T-cell (primary cell): ENCODE data around the gene TSSK3. TPM values are rescaled to one million over a fixed set of nuclear protein-coding genes. Genes with fewer than 3 reads are reported as not detected.
"Not testable (repeated sequence)": the region's sequence is repeated elsewhere in the genome, so short reads cannot be mapped to it uniquely, and the experiment has no call there.

Experiments used
- ATAC-seq, 4 experiments: fragments of 200-7000 bp in 3 of 4; fragments of 150-1000 bp in 1 of 4; cut with Tn5 transposase; replicated peaks in 1 of 4; 1 replicate in 3 of 4; 2 replicates in 1 of 4; pipeline ENCODE4 v1.10.0; 2021; ENCODE audit warnings: moderate library complexity in 3 of 4, mild to moderate bottlenecking in 2 of 4, moderate number of reproducible peaks in 1 of 4
- CTCF ChIA-PET, 2 donors: fragments of 300-600 bp; sonication (Branson Sonifier 250); formaldehyde crosslinking; loops; one replicate each; lab custom pipeline; 2022; ENCODE audit warnings: antibody characterized with exemption in 2 of 2; lab: Charles Lee
- POLR2A ChIA-PET, 2 donors: fragments of 300-600 bp; sonication (Branson Sonifier 250); formaldehyde crosslinking; loops; one replicate each; lab custom pipeline; 2022; ENCODE audit warnings: antibody characterized with exemption in 2 of 2; lab: Charles Lee
- DNase-seq, 35 experiments: peaks; one replicate each; pipeline versions ENCODE4 v3.0.0 to v3.0.0-alpha.2; 2013 to 2023
- H3K27ac ChIP-seq: one replicate; pipeline ENCODE4 v1.5.1; 2013; ENCODE audit warnings: low read length
- H3K27me3 ChIP-seq, 2 experiments: replicated peaks in 1 of 2; 1 replicate in 1 of 2; 2 replicates in 1 of 2; pipeline versions ENCODE4 v1.6.1 to v1.7.0; 2013; ENCODE audit warnings: low read length in 1 of 2, mixed read lengths in 1 of 2; ENCODE audit not compliant: control insufficient read depth in 2 of 2, insufficient read depth in 2 of 2; ENCODE audit errors: extremely low read depth in 1 of 2
- H3K36me3 ChIP-seq, 2 donors: 1 replicate in 1 of 2; 2 replicates in 1 of 2; pipeline versions ENCODE4 v1.6.1 to v1.7.0; 2013; ENCODE audit warnings: low read length in 1 of 2; ENCODE audit not compliant: control insufficient read depth in 2 of 2, insufficient read depth in 1 of 2; ENCODE audit errors: extremely low read depth in 1 of 2
- H3K4me1 ChIP-seq, 2 experiments: 1 replicate in 1 of 2; 2 replicates in 1 of 2; pipeline versions ENCODE4 v1.6.1 to v1.7.0; 2013; ENCODE audit warnings: low read length in 2 of 2, mixed read lengths in 1 of 2; ENCODE audit not compliant: insufficient read depth in 2 of 2, control insufficient read depth in 1 of 2; ENCODE audit errors: extremely low read depth in 1 of 2
- H3K4me3 ChIP-seq, 2 donors: 1 replicate in 1 of 2; 2 replicates in 1 of 2; pipeline versions ENCODE4 v1.5.1 to v1.7.0; 2013; ENCODE audit warnings: mild to moderate bottlenecking in 2 of 2, low read length in 1 of 2, moderate library complexity in 1 of 2; ENCODE audit not compliant: control insufficient read depth in 1 of 2; ENCODE audit errors: extremely low read depth in 1 of 2
- H3K9me3 ChIP-seq: 2 replicates; pipeline ENCODE4 v1.7.0; 2013
- H3K27ac Mint-ChIP-seq, 2 donors: one replicate each; pipeline ENCODE4 v1.8.0; 2020 to 2021; ENCODE audit warnings: mild to moderate bottlenecking in 2 of 2, mixed read lengths in 2 of 2
- H3K27me3 Mint-ChIP-seq, 2 donors: one replicate each; pipeline ENCODE4 v1.8.0; 2021 to 2022; ENCODE audit warnings: mixed read lengths in 2 of 2
- H3K36me3 Mint-ChIP-seq: one replicate; pipeline ENCODE4 v1.8.0; 2021; ENCODE audit warnings: mixed read lengths
- H3K4me1 Mint-ChIP-seq, 3 donors: one replicate each; pipeline ENCODE4 v1.8.0; 2020 to 2022; ENCODE audit warnings: mixed read lengths in 3 of 3, mild to moderate bottlenecking in 1 of 3
- H3K4me3 Mint-ChIP-seq, 3 donors: one replicate each; pipeline ENCODE4 v1.8.0; 2020 to 2022; ENCODE audit warnings: mild to moderate bottlenecking in 3 of 3, mixed read lengths in 3 of 3, moderate library complexity in 3 of 3
- H3K9me3 Mint-ChIP-seq, 3 donors: one replicate each; pipeline ENCODE4 v1.8.0; 2020 to 2022; ENCODE audit warnings: mixed read lengths in 3 of 3
- WGBS: methylation state at CpG from one replicate; pipeline ENCODE4 v1.1.5; 2013; ENCODE audit warnings: missing lambda C conversion rate; ENCODE audit not compliant: insufficient coverage; 5-methylcytosine and 5-hydroxymethylcytosine counted together
- total RNA-seq, 35 experiments: library from RNA in 6 of 35; stranded (reverse) in 6 of 35; fragments of 120-200 nt in 1 of 35; gene quantifications; one replicate each; pipeline versions ENCODE4 v1.2.1 to v1.2.4 and lab custom pipeline; 2013 to 2026

The TSSK3 gene
- total RNA-seq, 5 donors from 2014 or later (not counting 1 experiment from before 2014, with no cell fraction given), result 0.65 to 4.3 (median 2.3) TPM; not detected in 1

DNA sequence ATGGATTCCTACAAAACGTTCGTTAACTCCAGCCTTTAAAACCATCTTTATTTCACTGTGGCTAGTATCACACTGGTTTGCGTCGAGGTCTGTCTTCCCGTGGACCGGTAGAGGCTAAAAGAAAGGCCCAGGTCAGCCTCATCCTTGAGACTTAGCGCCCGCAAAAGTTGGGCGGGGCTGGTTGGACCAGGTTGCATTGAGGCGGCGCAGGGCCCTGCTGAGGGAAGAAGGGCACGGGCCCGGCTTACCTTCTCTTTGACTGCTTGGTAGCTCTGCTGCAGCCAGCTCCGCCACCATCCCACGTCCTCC lies 31.4 kb downstream of the TSSK3 start:
- H3K9me3 ChIP-seq, result no peaks in the 10 kb centered on the region
- peak overlapping the region; percentile 80 for H3K27ac ChIP-seq
- peak overlapping the region; percentile 78 to 98 for H3K4me3 ChIP-seq
- peak overlapping the region; percentile 92 to 99 (median 98) for H3K4me3 Mint-ChIP-seq
- CTCF ChIA-PET, result interaction anchor here in 1 of 2 donors (0.5 to 1.8 kb wide), 7 partner anchors 9 to 321 kb away, joined by 4 to 7 read pairs (median 6); partner anchors contain the start of genes HDAC1 and TMEM39B
- POLR2A ChIA-PET, result interaction anchor here (0.5 to 1.6 kb wide), 13 partner anchors 9 to 455 kb away, joined by 3 to 9 read pairs (median 3); partner anchors contain the start of genes HDAC1 (in 1 of the 2), KPNA6 (in 1 of the 2), MARCKSL1 (in 1 of the 2) and PTP4A2 (in 1 of the 2)
- 4% methylated on average over 15 of the region's 15 CpGs for WGBS
- ATAC-seq (peak; percentile 7 to 14 (median 11)), DNase-seq (peak in 13 of 35 experiments; percentile 3 to 47 (median 26))
- peaks cover 14 to 39% of the 10 kb centered on the region in 2 experiments for H3K4me1 ChIP-seq
- H3K9me3 Mint-ChIP-seq, result no peaks in the 10 kb centered on the region
- no peaks in the 10 kb centered on the region for H3K27me3 ChIP-seq
- peak overlapping the region; percentile 98 to 99 for H3K27ac Mint-ChIP-seq
- H3K36me3 ChIP-seq, result peaks cover 0 to 25% of the 10 kb centered on the region in 2 donors
- no peaks in the 10 kb centered on the region for H3K27me3 Mint-ChIP-seq
- H3K4me1 Mint-ChIP-seq, result peaks cover 29 to 31% (median 30%) of the 10 kb centered on the region in 3 donors
- peaks cover 3% of the 10 kb centered on the region for H3K36me3 Mint-ChIP-seq

DNA sequence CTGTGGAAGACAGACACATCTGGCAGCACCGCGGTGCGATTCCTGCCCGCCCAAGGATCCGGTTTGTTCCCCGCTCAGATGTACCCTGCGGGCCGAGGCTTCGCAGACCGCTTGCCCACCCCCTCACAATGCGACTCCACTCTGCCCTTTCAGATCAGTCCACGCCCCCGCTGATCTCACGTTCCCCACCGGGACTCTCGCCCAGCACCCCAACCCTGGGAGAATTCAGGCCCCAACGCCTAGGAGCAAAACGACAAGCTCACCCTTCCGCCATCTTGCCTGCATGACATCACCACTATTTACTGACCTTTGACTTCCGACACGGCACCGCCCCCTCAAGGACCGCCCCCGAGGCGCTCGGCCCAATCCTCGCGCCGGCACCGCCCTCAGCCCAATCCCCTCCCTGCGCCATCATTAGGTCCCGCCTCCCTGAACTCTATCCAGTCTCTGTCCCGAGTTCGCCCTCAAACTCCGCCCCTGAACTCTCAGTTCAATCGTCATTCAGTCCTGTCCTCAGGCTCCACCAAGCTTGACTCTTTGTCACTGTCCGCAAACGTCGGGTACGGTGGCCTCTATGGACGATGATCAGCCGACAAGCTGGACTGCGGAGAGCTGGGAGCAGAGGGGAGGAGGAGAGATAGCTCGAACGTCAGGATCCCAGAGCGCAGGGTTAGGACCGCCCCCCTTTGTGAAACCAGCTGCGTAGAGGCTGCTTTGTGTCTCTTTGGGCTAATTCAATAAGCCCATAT lies 32.0 kb downstream of the TSSK3 start, which contains the start of gene BSDC1:
BSDC1 (minus strand) TSS at position 301 of the 749 bp plus-strand sequence; CDS start at position 274, 27 bp downstream.
- Histone ChIP-seq H3K36me3 (peaks cover 0 to 22% of the 10 kb centered on the region in 2 donors), H3K4me1 (peaks cover 14 to 38% of the 10 kb centered on the region in 2 experiments), H3K27ac (peak within 1 kb of the TSS; percentile 88), H3K9me3 (no peaks in the 10 kb centered on the region), H3K4me3 (peak within 1 kb of the TSS; percentile 78 to 98), H3K27me3 (no peaks in the 10 kb centered on the region)
- ATAC-seq (peak; percentile 96 to 100 (median 99)), DNase-seq (peak; percentile 94 to 99 (median 97))
- no peaks in the 10 kb centered on the region for H3K27me3 Mint-ChIP-seq
- peak within 1 kb of the TSS; percentile 92 to 99 (median 98) for H3K4me3 Mint-ChIP-seq
- POLR2A ChIA-PET, result interaction anchor here (0.5 to 1.6 kb wide), 22 partner anchors 9 to 456 kb away, joined by 3 to 10 read pairs (median 3); partner anchors contain the start of genes KPNA6 (in 2 of the 2), MARCKSL1 (in 2 of the 2), HDAC1 (in 1 of the 2) and PTP4A2 (in 1 of the 2)
- WGBS, result under 1% methylated on average over 44 of the region's 48 CpGs
- H3K4me1 Mint-ChIP-seq, result peaks cover 29 to 31% (median 30%) of the 10 kb centered on the region in 3 donors
- CTCF ChIA-PET, result interaction anchor here in 1 of 2 donors (0.5 to 1.8 kb wide), 12 partner anchors 9 to 321 kb away, joined by 3 to 7 read pairs (median 5); partner anchors contain the start of genes HDAC1, MARCKSL1 and TMEM39B
- no peaks in the 10 kb centered on the region for H3K9me3 Mint-ChIP-seq
- peaks cover 3% of the 10 kb centered on the region for H3K36me3 Mint-ChIP-seq
- peak within 1 kb of the TSS; percentile 98 to 99 for H3K27ac Mint-ChIP-seq

DNA sequence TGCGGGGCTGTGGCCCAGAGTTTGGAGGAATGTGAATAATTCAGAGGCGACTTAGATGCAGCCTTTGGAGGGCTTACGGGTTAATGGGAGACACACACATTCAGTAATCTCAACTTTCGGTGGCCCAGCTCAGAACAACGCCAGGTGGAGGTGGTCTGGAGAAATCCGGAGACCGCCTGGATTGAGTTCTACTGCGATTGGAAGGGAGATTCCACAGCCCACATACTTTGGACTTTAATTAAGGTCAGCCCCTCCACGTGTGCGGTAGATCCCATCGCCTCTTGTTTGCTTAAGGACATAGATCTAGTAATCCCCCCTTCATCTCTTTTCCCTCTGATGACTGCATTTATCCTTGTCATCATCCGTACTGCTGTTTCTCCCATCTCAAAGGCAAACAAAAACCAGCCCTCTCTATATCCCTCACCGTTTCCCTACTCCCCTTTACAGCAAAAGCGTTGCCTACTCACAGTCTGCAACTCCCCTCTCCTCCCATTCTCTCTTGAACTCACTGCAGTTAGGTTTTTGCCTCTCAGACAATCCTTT lies 32.6 kb downstream of the TSSK3 start:
- Mint-ChIP-seq H3K27ac (peak overlapping the region; percentile 98 to 99), H3K4me3 (peak overlapping the region; percentile 92 to 99 (median 98)), H3K36me3 (peaks cover 3% of the 10 kb centered on the region), H3K27me3 (no peaks in the 10 kb centered on the region), H3K9me3 (no peaks in the 10 kb centered on the region), H3K4me1 (peaks cover 29 to 31% (median 30%) of the 10 kb centered on the region in 3 donors)
- Histone ChIP-seq H3K36me3 (peaks cover 0 to 17% of the 10 kb centered on the region in 2 donors), H3K27me3 (no peaks in the 10 kb centered on the region), H3K27ac (peak overlapping the region; percentile 88), H3K4me3 (peak overlapping the region; percentile 78 to 98), H3K9me3 (no peaks in the 10 kb centered on the region), H3K4me1 (peaks cover 14 to 32% of the 10 kb centered on the region in 2 experiments)
- POLR2A ChIA-PET, result interaction anchor here (0.6 to 1.6 kb wide), 11 partner anchors 23 to 322 kb away, joined by 3 to 10 read pairs (median 4); partner anchors contain the start of genes KPNA6 (in 2 of the 2) and MARCKSL1 (in 2 of the 2)
- ATAC-seq (no peak), DNase-seq (no peak)
- WGBS, result 11% methylated on average over 3 of the region's 14 CpGs
- CTCF ChIA-PET, result interaction anchor here in 1 of 2 donors (0.6 to 1.6 kb wide), 8 partner anchors 10 to 284 kb away, joined by 3 to 7 read pairs (median 4); partner anchors contain the start of gene MARCKSL1

DNA sequence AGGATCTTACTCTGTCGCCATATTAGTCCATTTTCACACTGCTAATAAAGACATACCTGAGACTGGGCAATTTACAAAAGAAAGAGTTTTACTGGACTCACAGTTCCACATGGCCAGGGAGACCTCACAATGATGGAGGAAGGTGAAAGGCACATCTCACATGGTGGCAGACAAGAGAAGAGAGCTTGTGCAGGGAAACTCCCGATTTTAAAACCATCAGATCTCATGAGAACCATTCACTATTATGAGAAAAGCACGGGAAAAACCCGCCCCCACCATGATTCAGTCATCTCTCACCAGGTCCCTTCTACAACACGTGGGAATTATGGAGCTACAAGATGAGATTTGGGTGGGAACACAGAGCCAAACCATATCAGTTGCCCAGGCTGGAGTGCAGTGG lies 34.2 kb downstream of the TSSK3 start:
- WGBS, result no CpG with 5 or more reads among the region's 5 CpGs
- POLR2A ChIA-PET, result interaction anchor here in 1 of 2 donors (0.7 kb wide), 1 partner anchor 11 kb away, joined by 3 read pairs; no protein-coding TSS in a partner anchor
- H3K4me1 Mint-ChIP-seq, result peaks cover 30 to 33% (median 31%) of the 10 kb centered on the region in 3 donors
- H3K27ac Mint-ChIP-seq, H3K36me3 Mint-ChIP-seq, H3K9me3 ChIP-seq, H3K36me3 ChIP-seq, H3K27me3 Mint-ChIP-seq, H3K27ac ChIP-seq, ATAC-seq, DNase-seq, H3K9me3 Mint-ChIP-seq, H3K27me3 ChIP-seq, H3K4me3 ChIP-seq: not testable (repeated sequence)
- H3K4me1 ChIP-seq, result peaks cover 14 to 30% of the 10 kb centered on the region in 2 experiments
- CTCF ChIA-PET, result interaction anchor here in 1 of 2 donors (1.5 kb wide), 1 partner anchor 181 kb away, joined by 3 read pairs; no protein-coding TSS in a partner anchor
- H3K4me3 Mint-ChIP-seq, result peak overlapping the region in 1 of 3 donors; percentile 92

DNA sequence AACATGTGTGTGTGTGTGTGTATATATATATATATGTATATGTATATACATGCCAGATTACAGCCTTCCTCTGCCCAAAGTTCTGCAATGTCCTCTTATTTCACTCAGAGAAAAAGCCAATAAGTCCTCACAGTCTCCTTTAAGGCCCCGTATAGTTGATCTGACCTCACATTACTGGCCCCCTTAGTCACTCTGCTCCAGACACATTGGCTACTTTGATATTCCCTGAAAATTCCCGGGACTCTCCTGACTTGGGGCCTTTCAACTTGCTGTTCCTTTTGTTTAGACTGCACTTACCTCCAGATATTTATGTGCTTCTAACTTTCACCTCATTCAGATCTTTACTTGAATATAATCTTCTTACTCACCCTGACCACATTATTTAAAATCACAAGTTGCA lies 36.1 kb downstream of the TSSK3 start:
- Histone ChIP-seq H3K36me3 (no peaks in the 10 kb centered on the region), H3K27me3 (peaks cover 0 to 5% of the 10 kb centered on the region in 2 experiments), H3K4me1 (peaks cover 7 to 21% of the 10 kb centered on the region in 2 experiments), H3K9me3 (no peaks in the 10 kb centered on the region), H3K27ac (no peak overlapping the region), H3K4me3 (no peak overlapping the region)
- DNase-seq (no peak), ATAC-seq (no peak)
- ChIA-PET CTCF (interaction anchor here in 1 of 2 donors (1.5 kb wide), 1 partner anchor 13 kb away, joined by 4 read pairs; no protein-coding TSS in a partner anchor), POLR2A (no interaction called here)
- Mint-ChIP-seq H3K27ac (no peak overlapping the region), H3K9me3 (no peaks in the 10 kb centered on the region), H3K4me3 (no peak overlapping the region), H3K4me1 (peaks cover 17 to 29% (median 17%) of the 10 kb centered on the region in 3 donors), H3K36me3 (peaks cover 3% of the 10 kb centered on the region), H3K27me3 (no peaks in the 10 kb centered on the region)
- WGBS, result 61% methylated on average over 2 of the region's 2 CpGs
